ENCODE results near the gene ZBTB40.

Gene ZBTB40

DNA sequence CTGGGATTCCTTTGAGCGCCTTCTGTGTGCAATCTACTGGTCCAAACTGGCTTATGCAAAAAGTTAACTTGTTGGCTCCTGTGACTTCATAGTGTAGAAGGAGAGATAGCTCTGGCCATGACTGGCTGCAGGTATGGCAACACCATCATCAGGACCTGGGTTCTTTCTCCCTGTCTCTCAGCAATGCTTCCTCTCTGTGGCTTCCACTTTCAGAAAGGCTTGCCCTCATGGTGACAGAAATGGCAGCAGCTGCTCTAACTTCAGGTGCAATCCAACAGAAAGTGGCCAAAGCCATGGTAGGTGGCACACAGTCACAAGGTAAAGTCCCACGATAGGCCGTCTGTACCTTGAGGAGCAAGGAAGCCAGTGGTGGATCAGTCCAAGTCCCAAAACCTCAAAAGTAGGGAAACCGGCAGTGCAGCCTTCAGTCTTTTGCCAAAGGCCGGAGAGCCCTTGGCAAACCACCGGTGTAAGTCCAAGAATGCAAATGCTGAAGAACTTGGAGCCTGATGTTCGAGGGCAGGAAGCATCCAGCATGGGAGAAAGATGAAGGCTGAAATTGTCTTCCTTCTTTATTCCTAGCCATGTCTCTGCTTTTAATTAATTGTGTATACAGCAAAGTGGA, 45.0 kb downstream of the ZBTB40 start:
- TF ChIP-seq CTCF (IDR thresholded peaks at IDR 0.05; ENCODE audit: low read depth, low read length, missing control alignments): no peak
- no peak overlapping the region for H3K4me3 ChIP-seq (replicated peaks; ENCODE audit: low read depth, low read length)
- no peak for DNase-seq (ENCODE audit: extremely low read depth, low read depth)

- DNase-seq (ENCODE audit: extremely low read depth, low read depth): no peak
- no peak overlapping the region for H3K4me3 ChIP-seq (replicated peaks; ENCODE audit: low read depth, low read length)
- TF ChIP-seq CTCF (IDR thresholded peaks at IDR 0.05; ENCODE audit: low read depth, low read length, missing control alignments): no peak
Observed at GRCh38 chr1:22498463-22498862, 46.8 kb downstream of the ZBTB40 start.

DNA sequence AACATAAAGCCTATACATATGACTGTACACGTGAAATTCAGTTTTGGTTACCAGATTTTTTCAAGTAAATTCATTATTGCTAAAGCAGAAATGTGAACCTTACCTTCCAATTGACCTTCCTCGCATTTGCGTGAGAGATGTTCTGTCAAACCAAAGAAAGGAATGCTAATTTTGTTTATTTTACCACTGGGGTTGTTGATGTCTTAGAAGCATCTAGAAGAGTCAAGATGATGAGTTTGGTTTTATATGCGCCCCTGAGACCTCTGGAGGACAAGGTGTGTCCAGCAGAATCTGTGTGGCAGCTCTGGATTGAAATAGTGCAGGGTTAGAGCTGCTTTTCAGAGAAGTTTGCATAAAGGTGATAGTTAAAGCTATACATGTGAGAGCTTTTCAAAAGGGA, 48.4 kb downstream of the ZBTB40 start:
- no peak for TF ChIP-seq CTCF (IDR thresholded peaks at IDR 0.05; ENCODE audit: low read depth, low read length, missing control alignments)
- H3K4me3 ChIP-seq (replicated peaks; ENCODE audit: low read depth, low read length): no peak overlapping the region
- no peak for DNase-seq (ENCODE audit: extremely low read depth, low read depth)

DNA sequence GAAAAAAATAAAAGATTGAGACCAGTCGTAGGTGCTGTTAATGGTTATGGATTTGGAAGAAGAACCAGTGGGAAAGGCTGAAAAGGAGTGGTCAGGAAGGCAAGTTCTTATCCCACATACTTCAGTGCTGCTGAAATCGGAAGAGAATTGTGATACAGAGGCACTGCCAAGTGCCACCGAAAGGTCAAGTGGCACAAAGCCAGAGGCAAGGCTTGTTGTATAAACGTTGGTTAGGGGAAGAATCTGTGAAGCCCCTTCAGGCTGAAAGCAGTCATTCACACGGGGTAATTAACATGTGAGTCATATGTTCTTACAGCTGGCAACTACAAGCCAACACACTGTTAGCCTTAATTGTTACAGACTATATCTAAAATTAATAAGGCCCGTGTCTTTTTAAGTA, 48.8 kb downstream of the ZBTB40 start:
- TF ChIP-seq CTCF (IDR thresholded peaks at IDR 0.05; ENCODE audit: low read depth, low read length, missing control alignments): no peak
- peak; percentile 19 for DNase-seq (ENCODE audit: extremely low read depth, low read depth)
- no peak overlapping the region for H3K4me3 ChIP-seq (replicated peaks; ENCODE audit: low read depth, low read length)

DNA sequence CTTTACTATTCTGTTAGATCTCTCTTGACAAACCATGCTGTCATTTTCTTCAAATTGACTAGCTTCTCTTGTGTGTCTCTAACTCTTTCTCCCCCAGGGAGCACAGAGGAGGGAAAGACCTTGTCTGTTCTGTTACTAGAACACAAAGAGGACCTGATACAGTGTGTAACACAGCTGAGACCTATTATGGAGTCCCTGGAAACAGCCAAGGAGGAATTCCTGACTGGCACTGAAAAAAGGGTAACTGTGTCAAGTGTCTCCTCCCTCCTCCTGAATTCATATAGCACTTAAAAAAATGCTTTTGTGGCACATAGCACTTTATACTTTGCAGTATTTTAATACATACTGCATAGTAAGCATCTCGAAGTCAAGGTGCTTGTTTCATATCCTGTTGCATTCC, 50.6 kb downstream of the ZBTB40 start:
- H3K4me3 ChIP-seq (replicated peaks; ENCODE audit: low read depth, low read length): no peak overlapping the region
- TF ChIP-seq CTCF (IDR thresholded peaks at IDR 0.05; ENCODE audit: low read depth, low read length, missing control alignments): no peak
- DNase-seq (ENCODE audit: extremely low read depth, low read depth): no peak

- no peak for DNase-seq (ENCODE audit: extremely low read depth, low read depth)
- no peak overlapping the region for H3K4me3 ChIP-seq (replicated peaks; ENCODE audit: low read depth, low read length)
- no peak for TF ChIP-seq CTCF (IDR thresholded peaks at IDR 0.05; ENCODE audit: low read depth, low read length, missing control alignments)
Observed at GRCh38 chr1:22503721-22504410, 52.2 kb downstream of the ZBTB40 start.
